Dendritic cell treated with granulocyte-macrophage colony-stimulating factor and Interleukin-4, amounts not matched to agents 40 ng/mL and 50 ng/mL, for 4 days (primary cell): Measurements from ENCODE around the gene RGMA.

Experiments used
- H3K27ac Mint-ChIP-seq: one replicate; pipeline ENCODE4 v1.8.0; 2022; ENCODE audit warnings: mild to moderate bottlenecking, mixed read lengths
- H3K27me3 Mint-ChIP-seq: one replicate; pipeline ENCODE4 v1.8.0; 2022; ENCODE audit warnings: mild to moderate bottlenecking, mixed read lengths
- H3K36me3 Mint-ChIP-seq: one replicate; pipeline ENCODE4 v1.8.0; 2022; ENCODE audit warnings: low read depth, mixed read lengths
- H3K4me1 Mint-ChIP-seq: one replicate; pipeline ENCODE4 v1.8.0; 2022; ENCODE audit warnings: low read depth, mixed read lengths
- H3K4me3 Mint-ChIP-seq: one replicate; pipeline ENCODE4 v1.8.0; 2022; ENCODE audit warnings: mild to moderate bottlenecking, moderate library complexity, mixed read lengths
- H3K9me3 Mint-ChIP-seq: one replicate; pipeline ENCODE4 v1.8.0; 2022; ENCODE audit warnings: mixed read lengths
- intact Hi-C: fragments of 100-400 bp; cut with micrococcal nuclease; formaldehyde crosslinking; loops from one replicate; pipeline ENCODE4 v1.15.0; 2022

The RGMA gene

GRCh38 chr15:92997821-92998220 is 91.2 kb downstream of the RGMA start:
- Mint-ChIP-seq H3K27ac (no peak overlapping the region), H3K9me3 (no peaks in the 10 kb centered on the region), H3K4me1 (no peaks in the 10 kb centered on the region), H3K4me3 (no peak overlapping the region), H3K27me3 (no peaks in the 10 kb centered on the region), H3K36me3 (peaks cover 96% of the 10 kb centered on the region)
- intact Hi-C loops = no loop called here

DNA sequence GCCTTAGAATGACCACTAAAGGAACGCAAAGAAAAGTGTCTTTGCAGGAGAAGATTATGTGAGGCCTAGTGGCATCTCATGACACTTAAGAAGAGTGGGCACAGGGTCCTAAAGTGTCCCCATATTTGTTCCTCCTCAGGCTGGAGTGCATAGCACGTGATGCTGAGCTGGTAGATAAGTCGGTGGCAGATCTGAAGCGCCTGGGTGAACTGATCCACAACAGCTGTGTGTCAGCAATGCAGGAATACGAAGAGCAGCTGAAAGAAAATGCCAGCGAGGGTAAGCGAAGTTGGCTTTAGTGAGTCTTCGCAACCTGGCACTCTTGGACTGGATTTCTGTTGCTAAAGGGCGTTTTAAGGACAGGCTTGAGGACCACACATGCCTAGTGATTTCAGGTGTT is 96.3 kb downstream of the RGMA start:
- intact Hi-C loops = no loop called here
- Mint-ChIP-seq H3K4me1 (peaks cover 10% of the 10 kb centered on the region), H3K36me3 (peaks cover 96% of the 10 kb centered on the region), H3K27ac (no peak overlapping the region), H3K9me3 (no peaks in the 10 kb centered on the region), H3K27me3 (no peaks in the 10 kb centered on the region), H3K4me3 (no peak overlapping the region)

- no peak overlapping the region for H3K27ac Mint-ChIP-seq
- H3K36me3 Mint-ChIP-seq = peaks cover 96% of the 10 kb centered on the region
These were observed 99.0 kb downstream of the RGMA start for GRCh38 chr15:92990031-92990430.

DNA sequence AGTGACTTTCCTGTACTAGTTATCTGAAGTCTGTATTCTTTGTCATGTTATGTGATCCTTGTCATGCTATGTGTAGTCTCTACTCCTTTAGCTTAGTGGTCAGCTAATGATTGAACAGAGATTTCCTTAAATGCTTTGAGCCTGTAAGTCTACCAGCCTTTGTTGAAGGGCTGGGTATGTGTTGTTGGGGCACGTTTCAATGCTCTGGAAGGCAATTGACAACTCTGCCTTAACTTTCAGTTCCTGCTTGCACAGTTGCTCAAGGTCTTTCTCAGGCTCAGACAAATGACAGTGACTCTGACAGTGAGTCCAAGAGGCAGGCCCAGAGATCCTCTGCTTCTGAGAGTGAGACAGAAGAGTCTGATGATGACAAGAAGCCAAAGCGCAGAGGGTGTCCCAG is 99.5 kb downstream of the RGMA start:
- H3K36me3 Mint-ChIP-seq = peaks cover 93% of the 10 kb centered on the region
- H3K27me3 Mint-ChIP-seq = no peaks in the 10 kb centered on the region
- H3K4me3 Mint-ChIP-seq = no peak overlapping the region
- peaks cover 10% of the 10 kb centered on the region for H3K4me1 Mint-ChIP-seq
- H3K27ac Mint-ChIP-seq = no peak overlapping the region
- intact Hi-C loops = no loop called here
- no peaks in the 10 kb centered on the region for H3K9me3 Mint-ChIP-seq

More at GRCh38 chr15:92990031-92990430, 99.0 kb downstream of the RGMA start:
- intact Hi-C loops = no loop called here
- Mint-ChIP-seq H3K27me3 (no peaks in the 10 kb centered on the region), H3K9me3 (no peaks in the 10 kb centered on the region), H3K4me3 (no peak overlapping the region), H3K4me1 (peaks cover 10% of the 10 kb centered on the region)
